ENCODE measurements around the gene IL36G.

GRCh38 chr2:113013336-113013661, 35.5 kb downstream of the IL36G start:
- TF ChIP-seq EZH2 (IDR thresholded peaks at IDR 0.05; ENCODE audit: low read length) (no peak), CTCF (optimal IDR thresholded peaks at IDR 0.05 in 1 of 3, IDR thresholded peaks at IDR 0.05 in 1 of 3, conservative IDR thresholded peaks at IDR 0.05 in 1 of 3; ENCODE audit: extremely low read depth in 1 of 3, insufficient read depth in 2 of 3, low read length in 3 of 3) (no peak)
